Esophagus squamous epithelium (tissue), 4 donors: ENCODE data around the gene AQP5.

Experiments
- POLR2A ChIP-seq, 4 donors: fragments of 450-650 bp; IDR thresholded peaks; one replicate each; pipeline ENCODE4 v1.6.1; 2017; ENCODE audit warnings: antibody characterized with exemption in 4 of 4, mild to moderate bottlenecking in 4 of 4, moderate library complexity in 3 of 4
- TF ChIP-seq, protein P1 (sequence below), 6 experiments: fragments of 450-650 bp in 4 of 6; fragments of 200-600 bp in 2 of 6; sonication (generic) in 2 of 6; IDR thresholded peaks; one replicate each; pipeline ENCODE4 v1.5.1; 2016 to 2019; ENCODE audit warnings: antibody characterized with exemption in 6 of 6, mild to moderate bottlenecking in 4 of 6, moderate library complexity in 4 of 6

DNA sequence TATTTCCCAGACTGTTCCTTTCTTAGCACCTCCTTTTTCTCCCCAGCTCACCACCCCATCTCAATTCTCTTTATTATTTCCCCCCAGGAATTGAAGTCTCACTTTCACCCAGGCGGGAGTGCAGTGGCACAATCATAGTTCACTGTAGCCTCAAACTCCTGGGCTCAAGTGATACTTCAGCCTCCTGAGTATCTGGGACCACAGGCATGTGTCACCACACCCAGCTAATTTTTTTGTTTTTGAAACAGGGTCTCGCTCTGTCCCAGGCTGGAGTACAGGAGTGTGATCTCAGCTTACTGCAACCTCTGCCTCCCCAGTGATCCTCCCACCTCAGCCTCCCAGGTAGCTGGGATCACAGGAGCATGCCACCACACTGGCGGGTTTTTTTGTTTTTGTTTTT is 52.7 kb downstream of the AQP5 start:
- TF ChIP-seq, protein P1, sequence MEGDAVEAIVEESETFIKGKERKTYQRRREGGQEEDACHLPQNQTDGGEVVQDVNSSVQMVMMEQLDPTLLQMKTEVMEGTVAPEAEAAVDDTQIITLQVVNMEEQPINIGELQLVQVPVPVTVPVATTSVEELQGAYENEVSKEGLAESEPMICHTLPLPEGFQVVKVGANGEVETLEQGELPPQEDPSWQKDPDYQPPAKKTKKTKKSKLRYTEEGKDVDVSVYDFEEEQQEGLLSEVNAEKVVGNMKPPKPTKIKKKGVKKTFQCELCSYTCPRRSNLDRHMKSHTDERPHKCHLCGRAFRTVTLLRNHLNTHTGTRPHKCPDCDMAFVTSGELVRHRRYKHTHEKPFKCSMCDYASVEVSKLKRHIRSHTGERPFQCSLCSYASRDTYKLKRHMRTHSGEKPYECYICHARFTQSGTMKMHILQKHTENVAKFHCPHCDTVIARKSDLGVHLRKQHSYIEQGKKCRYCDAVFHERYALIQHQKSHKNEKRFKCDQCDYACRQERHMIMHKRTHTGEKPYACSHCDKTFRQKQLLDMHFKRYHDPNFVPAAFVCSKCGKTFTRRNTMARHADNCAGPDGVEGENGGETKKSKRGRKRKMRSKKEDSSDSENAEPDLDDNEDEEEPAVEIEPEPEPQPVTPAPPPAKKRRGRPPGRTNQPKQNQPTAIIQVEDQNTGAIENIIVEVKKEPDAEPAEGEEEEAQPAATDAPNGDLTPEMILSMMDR (IDR thresholded peaks at IDR 0.05) = no peak
- no peak for TF ChIP-seq POLR2A (IDR thresholded peaks at IDR 0.05)
